Keratinocyte (primary cell): ENCODE results near the gene TSPAN2. TPM values are rescaled to one million over a fixed set of nuclear protein-coding genes. Genes with fewer than 3 reads are reported as not detected.

Source experiments
- DNase-seq: peaks from one replicate; pipeline ENCODE4 v3.0.0-alpha.2; 2011; ENCODE audit warnings: low read depth, missing footprints, low spot score
- FAIRE-seq: peaks from 2 replicates; lab custom pipeline; 2011; peaks lifted over from hg19 to GRCh38; lab: Jason Lieb, UNC
- H2AFZ ChIP-seq: 2 replicates; pipeline ENCODE4 v1.6.0; 2012; ENCODE audit warnings: low read length, control low read depth, inconsistent platforms; ENCODE audit not compliant: control insufficient read depth
- H3K27ac ChIP-seq: 2 replicates; pipeline ENCODE4 v1.5.1; 2011; ENCODE audit warnings: low read length; ENCODE audit not compliant: control insufficient read depth, insufficient read depth
- H3K27me3 ChIP-seq: 3 replicates; pipeline ENCODE4 v1.6.0; 2011; ENCODE audit warnings: low read length; ENCODE audit not compliant: control insufficient read depth, insufficient read depth; ENCODE audit errors: extremely low read depth
- H3K36me3 ChIP-seq, 2 experiments: 2 replicates in 1 of 2; 3 replicates in 1 of 2; pipeline ENCODE4 v1.5.1; 2011; ENCODE audit warnings: low read length in 2 of 2, mild to moderate bottlenecking in 1 of 2; ENCODE audit not compliant: control insufficient read depth in 2 of 2, insufficient read depth in 2 of 2; ENCODE audit errors: extremely low read depth in 1 of 2
- H3K4me1 ChIP-seq: 3 replicates; pipeline ENCODE4 v1.5.1; 2011; ENCODE audit warnings: low read length; ENCODE audit not compliant: control insufficient read depth, insufficient read depth; ENCODE audit errors: extremely low read depth
- H3K4me2 ChIP-seq: 3 replicates; pipeline ENCODE4 v1.6.0; 2011; ENCODE audit warnings: low read depth, low read length; ENCODE audit not compliant: control insufficient read depth, insufficient read depth; ENCODE audit errors: extremely low read depth
- H3K4me3 ChIP-seq, 3 experiments: fragments of 200-600 bp in 1 of 3; sonication (generic) in 1 of 3; 2 replicates in 2 of 3; 3 replicates in 1 of 3; pipeline ENCODE4 v1.5.1; 2011 to 2016; ENCODE audit warnings: low read length in 3 of 3, mild to moderate bottlenecking in 3 of 3, control low read depth in 2 of 3, inconsistent platforms in 1 of 3, low read depth in 1 of 3, mixed read lengths in 1 of 3, mixed run types in 1 of 3, moderate library complexity in 1 of 3; ENCODE audit not compliant: control insufficient read depth in 2 of 3, insufficient read depth in 2 of 3; ENCODE audit errors: extremely low read depth in 1 of 3
- H3K79me2 ChIP-seq: 2 replicates; pipeline ENCODE4 v1.6.0; 2012; ENCODE audit warnings: low read length; ENCODE audit not compliant: control insufficient read depth, insufficient read depth
- H3K9ac ChIP-seq: 3 replicates; pipeline ENCODE4 v1.6.0; 2011; ENCODE audit warnings: low read length; ENCODE audit not compliant: control insufficient read depth, insufficient read depth; ENCODE audit errors: extremely low read depth
- H3K9me1 ChIP-seq: 3 replicates; pipeline ENCODE4 v1.6.0; 2011; ENCODE audit warnings: low read length; ENCODE audit not compliant: control insufficient read depth, insufficient read depth; ENCODE audit errors: extremely low read depth
- H3K9me3 ChIP-seq: 2 replicates; pipeline ENCODE4 v1.5.1; 2012; ENCODE audit warnings: low read depth, low read length; ENCODE audit not compliant: control insufficient read depth
- H4K20me1 ChIP-seq: 3 replicates; pipeline ENCODE4 v1.6.0; 2011; ENCODE audit warnings: low read length; ENCODE audit not compliant: control insufficient read depth, insufficient read depth; ENCODE audit errors: extremely low read depth
- EZH2 ChIP-seq: IDR thresholded peaks from one replicate; pipeline ENCODE4 v1.6.1; 2012; ENCODE audit warnings: inconsistent platforms, mild to moderate bottlenecking, low read length, moderate library complexity
- dilution Hi-C: fragments of 300-500 bp; cut with MboI; formaldehyde crosslinking; loops from one replicate; pipeline ENCODE4 v1.7.0; 2020; ENCODE audit warnings: low sequenced_read_pairs; ENCODE audit not compliant: extremely low pct_ligation_motif_present
- polyA plus RNA-seq, 5 experiments: library from polyadenylated mRNA; depleted of rRNA in 3 of 5; stranded (reverse) in 3 of 5; stranded (forward) in 1 of 5; unstranded in 1 of 5; fragments of >200 nt; gene quantifications; 1 replicate in 1 of 5; 2 replicates in 3 of 5; 3 replicates in 1 of 5; pipeline versions ENCODE4 v1.2.1 to v1.2.3, GENCODE V29; 2011 to 2012; ENCODE audit warnings: missing spikeins in 2 of 5, low read depth in 1 of 5, low replicate concordance in 1 of 5
- TF ChIP-seq, protein P1 (sequence below), 3 experiments: IDR thresholded peaks in 1 of 3; conservative IDR thresholded peaks in 1 of 3; optimal IDR thresholded peaks in 1 of 3; 2 replicates in 2 of 3; 3 replicates in 1 of 3; pipeline versions ENCODE3 to v1.5.1; 2011; ENCODE audit warnings: low read length in 3 of 3, mild to moderate bottlenecking in 3 of 3, moderate library complexity in 2 of 3, control low read depth in 1 of 3, inconsistent platforms in 1 of 3; ENCODE audit not compliant: insufficient read depth in 2 of 3; ENCODE audit errors: extremely low read depth in 1 of 3

Gene TSPAN2
- polyA plus RNA-seq, 1 donor (not counting 4 experiments of a cell fraction or from before 2014, with no cell fraction given): 0.37 TPM

DNA sequence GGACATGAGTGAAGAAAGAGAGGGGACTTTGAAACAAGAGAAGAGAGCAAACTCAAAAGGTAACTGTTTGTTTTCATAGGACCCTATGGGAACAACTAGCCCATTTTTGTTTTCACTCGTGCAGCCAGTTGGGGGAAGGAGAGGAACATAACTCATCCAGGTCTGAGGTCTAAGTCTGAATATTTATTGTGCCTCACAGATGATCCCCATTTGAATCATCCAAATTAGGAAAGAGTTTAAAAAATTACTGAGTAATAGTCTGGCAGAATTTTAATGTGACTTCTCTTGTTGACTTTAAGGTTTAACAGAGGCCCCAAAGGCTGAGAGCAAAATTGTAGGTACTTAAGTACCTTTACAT, 10.4 kb upstream of the TSPAN2 start:
- peak overlapping the region; percentile 10 for H2AFZ ChIP-seq
- H3K4me3 ChIP-seq: peak overlapping the region in 1 of 3 experiments; percentile 43
- dilution Hi-C loops: no loop called here
- FAIRE-seq (peak; percentile 68), DNase-seq (peak; percentile 13)
- H3K9me1 ChIP-seq: no peaks in the 10 kb centered on the region
- H3K27me3 ChIP-seq: no peaks in the 10 kb centered on the region
- no peak overlapping the region for H3K9ac ChIP-seq
- peak overlapping the region; percentile 63 for H3K4me2 ChIP-seq
- peak overlapping the region; percentile 29 for H3K27ac ChIP-seq
- no peaks in the 10 kb centered on the region for H4K20me1 ChIP-seq
- H3K9me3 ChIP-seq: no peaks in the 10 kb centered on the region
- TF ChIP-seq, protein P1, sequence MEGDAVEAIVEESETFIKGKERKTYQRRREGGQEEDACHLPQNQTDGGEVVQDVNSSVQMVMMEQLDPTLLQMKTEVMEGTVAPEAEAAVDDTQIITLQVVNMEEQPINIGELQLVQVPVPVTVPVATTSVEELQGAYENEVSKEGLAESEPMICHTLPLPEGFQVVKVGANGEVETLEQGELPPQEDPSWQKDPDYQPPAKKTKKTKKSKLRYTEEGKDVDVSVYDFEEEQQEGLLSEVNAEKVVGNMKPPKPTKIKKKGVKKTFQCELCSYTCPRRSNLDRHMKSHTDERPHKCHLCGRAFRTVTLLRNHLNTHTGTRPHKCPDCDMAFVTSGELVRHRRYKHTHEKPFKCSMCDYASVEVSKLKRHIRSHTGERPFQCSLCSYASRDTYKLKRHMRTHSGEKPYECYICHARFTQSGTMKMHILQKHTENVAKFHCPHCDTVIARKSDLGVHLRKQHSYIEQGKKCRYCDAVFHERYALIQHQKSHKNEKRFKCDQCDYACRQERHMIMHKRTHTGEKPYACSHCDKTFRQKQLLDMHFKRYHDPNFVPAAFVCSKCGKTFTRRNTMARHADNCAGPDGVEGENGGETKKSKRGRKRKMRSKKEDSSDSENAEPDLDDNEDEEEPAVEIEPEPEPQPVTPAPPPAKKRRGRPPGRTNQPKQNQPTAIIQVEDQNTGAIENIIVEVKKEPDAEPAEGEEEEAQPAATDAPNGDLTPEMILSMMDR (optimal IDR thresholded peaks at IDR 0.05 in 1 of 3, IDR thresholded peaks at IDR 0.05 in 1 of 3, conservative IDR thresholded peaks at IDR 0.05 in 1 of 3; ENCODE audit: extremely low read depth in 1 of 3, insufficient read depth in 2 of 3, low read length in 3 of 3): no peak
- no peak for TF ChIP-seq EZH2
- no peaks in the 10 kb centered on the region for H3K36me3 ChIP-seq
- H3K4me1 ChIP-seq: no peaks in the 10 kb centered on the region
- no peaks in the 10 kb centered on the region for H3K79me2 ChIP-seq

DNA sequence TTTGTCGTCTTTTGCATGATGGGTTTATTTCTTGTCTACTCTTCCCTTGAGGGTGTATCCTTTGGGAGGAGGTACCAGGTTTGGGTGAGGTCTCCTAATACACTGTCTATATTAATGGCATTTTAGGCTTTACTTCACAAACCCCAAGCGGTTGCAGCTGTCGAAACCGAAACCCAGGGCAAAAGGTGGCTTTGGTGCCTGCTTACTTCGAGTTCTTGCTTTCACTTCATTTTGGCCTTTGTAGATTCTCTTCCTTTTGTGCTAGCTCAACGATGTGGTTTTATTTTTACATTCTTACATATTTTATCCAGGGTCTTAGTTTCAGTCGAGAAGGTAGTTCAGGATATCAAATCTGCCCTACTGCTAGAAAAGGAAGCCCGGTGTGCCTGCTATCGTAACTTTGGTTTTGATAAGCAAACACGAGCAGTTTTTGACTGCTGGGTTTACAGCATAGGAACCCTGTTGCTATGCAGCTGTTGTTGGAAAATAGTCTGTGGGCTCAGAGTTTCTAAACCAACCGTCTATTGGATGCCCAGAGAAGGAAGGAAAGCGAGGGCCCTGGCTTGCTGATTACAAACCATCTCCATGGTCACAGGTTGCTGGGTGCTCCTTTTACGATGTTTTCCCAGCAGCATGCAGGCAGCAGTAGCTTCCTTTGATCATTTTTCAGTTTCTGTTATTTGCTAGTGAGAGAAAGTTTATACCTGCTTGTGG, 9.8 kb upstream of the TSPAN2 start:
- peak overlapping the region; percentile 44 for H3K9ac ChIP-seq

More for the DNA sequence above, 9.8 kb upstream of the TSPAN2 start:
- Histone ChIP-seq H3K9me3 (no peaks in the 10 kb centered on the region), H3K4me1 (no peaks in the 10 kb centered on the region), H3K36me3 (no peaks in the 10 kb centered on the region), H2AFZ (peak overlapping the region; percentile 10), H3K4me3 (peak overlapping the region in 1 of 3 experiments; percentile 43), H3K4me2 (peak overlapping the region; percentile 63), H3K79me2 (no peaks in the 10 kb centered on the region), H3K27ac (peak overlapping the region; percentile 29), H4K20me1 (no peaks in the 10 kb centered on the region), H3K27me3 (no peaks in the 10 kb centered on the region), H3K9me1 (no peaks in the 10 kb centered on the region)
- dilution Hi-C loops: no loop called here
- DNase-seq: no peak
- FAIRE-seq: peak; percentile 59
- no peak for TF ChIP-seq EZH2
- TF ChIP-seq, protein P1 (optimal IDR thresholded peaks at IDR 0.05 in 1 of 3, IDR thresholded peaks at IDR 0.05 in 1 of 3, conservative IDR thresholded peaks at IDR 0.05 in 1 of 3; ENCODE audit: extremely low read depth in 1 of 3, insufficient read depth in 2 of 3, low read length in 3 of 3): no peak
